CD14-positive monocyte (primary cell): ENCODE data around the gene WWTR1. TPM values are rescaled to one million over a fixed set of nuclear protein-coding genes. Genes with fewer than 3 reads are reported as not detected.

Experiments used
- DNase-seq, 3 donors: peaks; one replicate each; pipeline ENCODE4 v3.0.0-alpha.2; 2011 to 2022
- H2AFZ ChIP-seq: 2 replicates; pipeline ENCODE4 v1.6.0; 2012; ENCODE audit warnings: mild to moderate bottlenecking, low read depth, low read length, inconsistent platforms; ENCODE audit not compliant: insufficient read depth, poor library complexity, severe bottlenecking
- H3K27ac ChIP-seq, 2 donors: 1 replicate in 1 of 2; 2 replicates in 1 of 2; pipeline ENCODE4 v1.5.1; 2012 to 2013; ENCODE audit warnings: low read length in 2 of 2, control low read depth in 1 of 2, inconsistent platforms in 1 of 2, low read depth in 1 of 2, mild to moderate bottlenecking in 1 of 2
- H3K27me3 ChIP-seq, 2 donors: one replicate each; pipeline versions ENCODE4 v1.6.0 to v1.6.1; 2011 to 2013; ENCODE audit warnings: low read length in 2 of 2; ENCODE audit not compliant: control insufficient read depth in 2 of 2, insufficient read depth in 2 of 2
- H3K36me3 ChIP-seq, 2 donors: replicated peaks in 1 of 2; 1 replicate in 1 of 2; 2 replicates in 1 of 2; pipeline versions ENCODE4 v1.5.1 to v1.6.1; 2012 to 2013; ENCODE audit warnings: low read length in 2 of 2, control low read depth in 1 of 2, inconsistent platforms in 1 of 2, mild to moderate bottlenecking in 1 of 2; ENCODE audit not compliant: insufficient read depth in 2 of 2, control insufficient read depth in 1 of 2
- H3K4me1 ChIP-seq, 2 donors: 1 replicate in 1 of 2; 2 replicates in 1 of 2; pipeline versions ENCODE4 v1.5.1 to v1.6.1; 2012 to 2013; ENCODE audit warnings: low read length in 2 of 2, control low read depth in 1 of 2, inconsistent platforms in 1 of 2, mild to moderate bottlenecking in 1 of 2, moderate library complexity in 1 of 2; ENCODE audit not compliant: insufficient read depth in 2 of 2, control insufficient read depth in 1 of 2
- H3K4me2 ChIP-seq: replicated peaks from 2 replicates; pipeline ENCODE3; 2012; ENCODE audit warnings: low read length, moderate library complexity, mild to moderate bottlenecking; ENCODE audit not compliant: poor library complexity, severe bottlenecking; ENCODE audit errors: extremely low read depth
- H3K4me3 ChIP-seq, 3 experiments: fragments of 200-600 bp in 1 of 3; sonication (generic) in 1 of 3; replicated peaks in 1 of 3; 1 replicate in 2 of 3; 2 replicates in 1 of 3; pipeline ENCODE4 v1.5.1; 2011 to 2013; ENCODE audit warnings: low read length in 3 of 3, mild to moderate bottlenecking in 3 of 3, control low read depth in 2 of 3, low read depth in 2 of 3, inconsistent platforms in 1 of 3, moderate library complexity in 1 of 3
- H3K79me2 ChIP-seq: 2 replicates; pipeline ENCODE4 v1.6.0; 2012; ENCODE audit warnings: mild to moderate bottlenecking, control low read depth, inconsistent platforms, low read length, moderate library complexity; ENCODE audit not compliant: insufficient read depth
- H3K9ac ChIP-seq: 2 replicates; pipeline ENCODE4 v1.6.0; 2017; ENCODE audit warnings: low read length, mild to moderate bottlenecking; ENCODE audit not compliant: insufficient read depth, poor library complexity, severe bottlenecking
- H3K9me3 ChIP-seq, 2 donors: replicated peaks in 1 of 2; 1 replicate in 1 of 2; 2 replicates in 1 of 2; pipeline versions ENCODE4 v1.5.1 to v1.6.1; 2012 to 2013; ENCODE audit warnings: low read length in 2 of 2, control low read depth in 1 of 2; ENCODE audit not compliant: control insufficient read depth in 1 of 2, insufficient read depth in 1 of 2
- H4K20me1 ChIP-seq: 2 replicates; pipeline ENCODE4 v1.6.0; 2012; ENCODE audit warnings: mild to moderate bottlenecking, low read length, control low read depth, moderate library complexity; ENCODE audit not compliant: insufficient read depth
- H3K27ac Mint-ChIP-seq, 7 donors: one replicate each; pipeline ENCODE4 v1.8.0; 2020; ENCODE audit warnings: mild to moderate bottlenecking in 7 of 7, mixed read lengths in 7 of 7, moderate library complexity in 6 of 7, inconsistent platforms in 2 of 7
- H3K27me3 Mint-ChIP-seq, 3 donors: one replicate each; pipeline ENCODE4 v1.8.0; 2021 to 2022; ENCODE audit warnings: low read depth in 3 of 3, mild to moderate bottlenecking in 3 of 3, mixed read lengths in 3 of 3, moderate library complexity in 3 of 3, inconsistent platforms in 1 of 3
- H3K36me3 Mint-ChIP-seq, 2 donors: one replicate each; pipeline ENCODE4 v1.8.0; 2020; ENCODE audit warnings: mixed read lengths in 2 of 2, inconsistent platforms in 1 of 2, mild to moderate bottlenecking in 1 of 2
- H3K4me1 Mint-ChIP-seq: one replicate; pipeline ENCODE4 v1.8.0; 2020; ENCODE audit warnings: mild to moderate bottlenecking, mixed read lengths
- H3K4me3 Mint-ChIP-seq, 2 donors: one replicate each; pipeline ENCODE4 v1.8.0; 2020; ENCODE audit warnings: mild to moderate bottlenecking in 2 of 2, mixed read lengths in 2 of 2, moderate library complexity in 1 of 2
- H3K9me3 Mint-ChIP-seq, 7 donors: one replicate each; pipeline ENCODE4 v1.8.0; 2020 to 2022; ENCODE audit warnings: mixed read lengths in 7 of 7, mild to moderate bottlenecking in 6 of 7, moderate library complexity in 6 of 7, inconsistent platforms in 2 of 7
- CTCF ChIP-seq: fragments of 200-600 bp; IDR thresholded peaks from one replicate; pipeline ENCODE4 v1.8.0; 2022; ENCODE audit warnings: antibody characterized with exemption, mild to moderate bottlenecking
- WGBS: methylation state at CpG from one replicate; pipeline ENCODE4 v1.1.5; 2013; ENCODE audit warnings: missing lambda C conversion rate; ENCODE audit not compliant: insufficient coverage; 5-methylcytosine and 5-hydroxymethylcytosine counted together
- intact Hi-C, 2 donors: fragments of 100-400 bp; cut with micrococcal nuclease; formaldehyde crosslinking; loops; one replicate each; pipeline versions ENCODE4 v1.15.0 to v1.15.1; 2023
- polyA plus RNA-seq, 3 donors: library from polyadenylated mRNA; depleted of rRNA in 1 of 3; unstranded in 2 of 3; stranded (reverse) in 1 of 3; fragments of 300-500 nt in 2 of 3; fragments of >200 nt in 1 of 3; fragmentation: Illumina TruSeq in 2 of 3; gene quantifications; 1 replicate in 2 of 3; 2 replicates in 1 of 3; pipeline ENCODE4 v1.2.3, GENCODE V29; 2012 to 2021

WWTR1 gene
- polyA plus RNA-seq, 3 donors, result not detected

- WGBS, result 100% methylated on average over 2 of the region's 5 CpGs
- Histone ChIP-seq H3K9ac (no peak overlapping the region), H3K9me3 (no peaks in the 10 kb centered on the region), H3K4me2 (no peak overlapping the region), H3K79me2 (no peaks in the 10 kb centered on the region), H3K4me1 (peaks cover 0 to 2% of the 10 kb centered on the region in 2 donors), H3K36me3 (no peaks in the 10 kb centered on the region), H3K27ac (no peak overlapping the region), H3K27me3 (peaks cover 0 to under 1% of the 10 kb centered on the region in 2 donors), H4K20me1 (no peaks in the 10 kb centered on the region), H2AFZ (no peak overlapping the region), H3K4me3 (no peak overlapping the region)
- TF ChIP-seq CTCF, result no peak
- H3K4me1 Mint-ChIP-seq, result peaks cover 12% of the 10 kb centered on the region
- no peak overlapping the region for H3K4me3 Mint-ChIP-seq
- intact Hi-C loops, result no loop called here
- no peak for DNase-seq
- H3K9me3 Mint-ChIP-seq, result peaks cover 0 to 7% (median 2%) of the 10 kb centered on the region in 7 donors
- H3K36me3 Mint-ChIP-seq, result no peaks in the 10 kb centered on the region
- H3K27ac Mint-ChIP-seq, result peak overlapping the region in 1 of 7 donors; percentile 41
- H3K27me3 Mint-ChIP-seq, result peaks cover 4 to 7% (median 5%) of the 10 kb centered on the region in 3 donors
These were observed 171.1 kb downstream of the WWTR1 start for GRCh38 chr3:149486726-149487125.

GRCh38 chr3:149481491-149481890 lies 176.3 kb downstream of the WWTR1 start:
- H3K9me3 Mint-ChIP-seq, result peaks cover 0 to 2% (median 0%) of the 10 kb centered on the region in 7 donors
- WGBS, result no CpG with 5 or more reads among the region's 2 CpGs
- H3K4me1 Mint-ChIP-seq, result peaks cover 39% of the 10 kb centered on the region
- H3K4me3 Mint-ChIP-seq, result no peak overlapping the region
- no peaks in the 10 kb centered on the region for H4K20me1 ChIP-seq
- H3K4me1 ChIP-seq, result peaks cover 31 to 37% of the 10 kb centered on the region in 2 donors
- intact Hi-C loops, result loop anchor here in 1 of 2 donors (5.0 kb wide), 1 partner anchor 129 kb away; no protein-coding TSS in a partner anchor
- H3K4me2 ChIP-seq, result no peak overlapping the region
- H3K27me3 Mint-ChIP-seq, result peaks cover 0 to 2% (median 0%) of the 10 kb centered on the region in 3 donors
- H3K9me3 ChIP-seq, result no peaks in the 10 kb centered on the region
- no peaks in the 10 kb centered on the region for H3K36me3 ChIP-seq
- H3K79me2 ChIP-seq, result no peaks in the 10 kb centered on the region
- peak overlapping the region in 2 of 7 donors; percentile 73 to 82 for H3K27ac Mint-ChIP-seq
- H2AFZ ChIP-seq, result no peak overlapping the region
- H3K9ac ChIP-seq, result no peak overlapping the region
- no peak overlapping the region for H3K4me3 ChIP-seq
- no peak for DNase-seq
- H3K27ac ChIP-seq, result peak overlapping the region in 1 of 2 donors; percentile 9
- no peak for TF ChIP-seq CTCF
- no peaks in the 10 kb centered on the region for H3K36me3 Mint-ChIP-seq
- no peaks in the 10 kb centered on the region for H3K27me3 ChIP-seq
